CD1c-positive myeloid dendritic cell (primary cell): Measurements from ENCODE around the gene LRIG3.
"Not testable (repeated sequence)": the region's sequence is repeated elsewhere in the genome, so short reads cannot be mapped to it uniquely, and the experiment has no call there.

Source experiments
- DNase-seq: peaks from one replicate; pipeline ENCODE4 v3.0.0-alpha.2; 2016; ENCODE audit errors: extremely low spot score

The LRIG3 gene

DNA sequence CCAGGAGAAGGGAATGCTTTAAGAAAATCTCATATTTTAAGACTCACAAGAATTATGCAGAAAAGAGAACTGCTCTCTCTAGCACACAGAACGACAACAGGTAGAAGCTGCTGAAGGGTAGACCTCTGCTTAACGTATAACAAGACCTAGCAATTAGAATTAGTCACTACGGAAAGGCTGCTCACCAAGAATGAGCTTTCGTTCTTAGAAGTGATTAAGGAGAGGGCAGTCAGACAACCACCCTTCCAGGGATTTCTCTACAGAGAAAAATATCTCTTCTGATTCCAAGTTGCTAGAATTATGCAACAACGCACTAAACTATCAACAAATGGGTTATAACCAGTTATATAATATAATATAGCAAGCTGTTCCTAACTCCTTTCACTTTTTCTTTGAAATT, 18.6 kb downstream of the LRIG3 start:
- no peak for DNase-seq

DNA sequence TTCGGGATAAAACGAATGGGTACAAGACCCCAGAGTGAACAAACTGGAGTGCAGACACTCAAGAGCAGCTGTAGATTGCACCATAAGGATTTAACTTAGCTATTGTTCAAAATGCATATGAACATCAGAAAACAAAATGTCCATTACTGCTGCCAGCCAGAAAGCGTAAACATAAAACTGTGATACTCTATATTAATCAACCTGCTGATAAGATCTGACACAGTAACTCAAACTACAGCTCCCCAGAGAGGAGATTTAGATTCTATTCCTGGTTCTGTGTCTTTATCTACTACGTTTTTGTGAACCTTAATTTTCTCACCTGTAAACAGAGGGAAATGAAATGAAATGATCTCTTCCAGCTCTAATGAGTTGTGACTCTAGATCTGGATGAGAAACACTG, 22.3 kb downstream of the LRIG3 start:
- DNase-seq = no peak

DNA sequence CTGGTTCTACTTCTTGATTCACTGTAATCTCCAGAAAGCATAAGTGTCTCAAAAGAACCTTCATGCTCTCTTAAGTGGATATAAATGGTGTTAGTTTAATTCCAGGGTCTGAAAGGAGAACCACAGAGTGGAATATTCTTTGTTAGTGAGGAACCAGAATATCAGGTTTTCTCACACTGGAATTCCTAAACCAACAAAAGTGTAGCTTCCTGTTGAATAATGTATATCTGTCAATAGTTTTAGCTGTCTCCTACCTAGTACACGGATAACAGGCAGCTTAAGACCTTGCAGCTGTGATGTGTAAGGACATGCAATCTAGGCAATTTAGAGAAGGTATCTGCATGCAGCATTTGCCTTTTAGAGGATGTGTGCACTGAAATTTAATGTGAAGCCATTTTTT, 24.0 kb downstream of the LRIG3 start:
- no peak for DNase-seq

DNA sequence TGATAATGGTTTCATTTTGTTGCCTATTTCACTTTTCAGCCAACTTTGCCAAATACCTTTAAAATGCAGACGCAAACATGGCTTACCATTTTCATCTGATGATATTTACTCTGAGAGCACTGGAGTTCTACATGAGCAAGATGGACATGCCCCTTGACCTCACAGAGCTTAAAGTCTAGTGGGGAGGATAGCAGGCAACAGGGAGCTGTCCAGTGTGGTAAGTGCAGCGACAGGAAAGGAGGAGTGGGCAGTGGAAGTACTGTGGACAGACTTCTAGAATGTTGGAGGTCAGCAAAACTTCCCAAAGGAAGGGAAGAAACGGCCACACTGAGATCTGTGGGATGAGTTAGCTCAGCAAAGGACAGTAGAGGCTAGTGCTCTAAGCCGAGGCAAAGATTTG, 25.3 kb downstream of the LRIG3 start:
- DNase-seq = no peak

DNA sequence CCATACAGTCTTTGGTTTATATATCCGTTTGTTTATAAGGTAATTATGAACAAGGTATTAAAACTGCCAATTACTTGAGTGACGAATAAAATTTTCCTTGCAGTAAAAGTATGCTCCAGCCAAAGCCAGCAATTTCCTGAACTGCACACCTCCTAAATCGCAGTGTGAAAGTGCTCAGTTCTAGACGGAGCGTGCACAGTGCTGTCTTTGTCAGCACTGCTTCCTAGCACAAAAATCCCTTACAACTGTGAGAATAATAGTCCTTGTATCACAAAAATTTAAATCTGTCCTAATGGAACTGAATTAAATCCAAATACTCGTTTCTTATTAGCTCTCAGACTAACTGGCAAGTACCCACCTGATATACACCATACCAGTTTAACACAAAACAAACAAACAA, 26.3 kb downstream of the LRIG3 start:
- DNase-seq = no peak

DNA sequence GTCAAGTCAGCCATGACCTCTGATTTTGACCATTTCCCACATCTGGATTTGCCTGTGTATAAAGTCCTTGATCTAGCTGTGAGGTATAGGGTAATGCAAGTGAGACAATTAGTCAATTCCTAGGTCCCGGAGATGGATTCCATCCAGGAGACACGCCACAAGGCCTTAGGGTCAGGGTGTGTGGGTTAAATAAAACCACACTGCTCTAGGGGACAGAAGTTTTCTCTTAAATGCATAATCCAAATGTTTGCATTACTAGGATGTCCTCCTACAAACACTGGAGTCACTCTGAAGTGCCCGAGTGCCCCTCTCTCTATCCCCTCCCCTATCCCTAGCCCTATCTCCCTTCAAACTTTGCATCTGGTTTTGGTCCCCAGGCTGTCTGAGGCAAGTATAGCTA, 26.8 kb downstream of the LRIG3 start:
- DNase-seq = no peak

DNA sequence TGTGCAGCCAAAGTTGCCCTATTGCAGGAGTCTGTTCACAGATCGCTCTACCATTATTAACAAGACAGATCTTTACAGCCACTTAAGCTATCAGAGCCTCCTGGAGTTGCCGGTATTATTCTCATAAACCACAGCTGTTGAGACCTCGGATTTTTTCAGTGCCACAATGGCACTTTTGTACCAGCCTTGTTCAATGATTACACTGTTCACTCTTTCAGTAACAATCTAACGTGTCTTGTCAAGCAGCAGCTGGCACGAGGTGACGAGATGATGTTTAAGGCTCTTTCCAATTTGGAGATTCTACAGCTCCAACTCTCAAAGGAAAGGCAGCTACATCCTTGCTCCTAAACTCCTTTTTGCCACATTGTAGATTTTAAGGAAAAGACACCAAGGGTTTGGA, 30.7 kb downstream of the LRIG3 start:
- no peak for DNase-seq

DNA sequence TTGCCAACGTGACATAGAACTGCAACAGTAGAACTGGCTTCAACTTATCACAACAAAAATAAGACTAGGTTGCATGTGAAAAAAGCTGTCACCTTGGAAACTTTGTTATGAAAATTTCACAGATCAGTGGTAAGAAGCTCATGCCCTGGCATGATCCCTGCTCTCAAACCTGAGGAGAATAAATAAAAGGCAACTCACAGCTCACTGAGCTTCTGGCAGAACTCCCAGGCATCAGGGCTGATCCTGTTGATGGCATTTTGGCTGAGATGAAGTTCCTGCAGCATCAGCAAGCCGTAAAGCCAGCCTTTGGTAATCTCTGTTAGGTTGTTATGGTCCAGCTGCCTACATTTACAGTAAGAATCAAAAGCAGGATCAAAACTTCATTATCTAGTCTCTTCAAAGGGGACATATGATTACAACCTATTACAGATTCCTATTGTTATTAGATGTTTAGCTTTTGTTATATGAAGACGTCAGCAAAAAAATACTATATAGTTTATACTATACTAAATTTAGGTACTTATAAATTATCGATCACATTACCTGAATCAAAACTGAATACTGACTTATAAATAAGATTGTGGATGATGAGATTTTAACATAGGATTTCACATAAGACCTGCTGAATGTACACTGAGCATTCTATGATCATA, 32.0 kb downstream of the LRIG3 start:
- DNase-seq = no peak

DNA sequence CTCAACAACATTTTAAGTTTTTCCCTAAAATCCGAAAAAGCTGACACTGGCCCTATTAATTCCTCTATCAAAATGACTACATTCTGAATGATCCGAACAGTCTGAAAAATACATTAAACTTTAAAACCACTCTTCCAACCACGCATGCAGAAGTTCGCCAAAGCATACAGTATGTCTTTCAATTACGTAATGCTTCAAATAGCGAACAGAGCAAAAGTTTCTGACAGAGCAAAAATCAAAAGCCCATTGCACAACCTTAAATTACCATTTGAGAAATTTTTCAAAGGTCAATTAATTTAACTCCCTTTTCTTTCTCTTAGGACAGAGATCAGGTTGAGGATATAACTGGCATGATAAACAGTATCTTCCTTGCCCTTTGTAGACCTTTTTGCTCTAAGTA, 33.2 kb downstream of the LRIG3 start:
- DNase-seq = no peak

DNA sequence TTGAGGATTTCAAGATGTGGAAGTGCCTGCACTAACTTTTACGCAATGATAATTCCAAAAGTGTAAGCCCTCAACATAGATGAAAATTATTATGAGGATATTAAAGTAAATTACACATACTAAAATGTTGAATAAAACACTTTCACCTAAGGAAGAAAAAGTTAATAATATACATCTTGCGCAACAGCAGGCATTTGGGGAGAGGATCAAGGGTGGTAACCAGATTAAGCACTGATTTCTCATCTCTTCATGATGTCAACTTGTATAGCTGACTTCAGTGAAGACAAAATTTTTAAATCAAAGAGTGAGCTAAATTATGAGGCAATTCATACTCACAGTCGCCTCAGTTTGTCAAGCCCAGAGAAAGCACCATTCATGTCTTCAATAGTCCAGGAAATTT, 33.8 kb downstream of the LRIG3 start:
- DNase-seq = no peak

DNA sequence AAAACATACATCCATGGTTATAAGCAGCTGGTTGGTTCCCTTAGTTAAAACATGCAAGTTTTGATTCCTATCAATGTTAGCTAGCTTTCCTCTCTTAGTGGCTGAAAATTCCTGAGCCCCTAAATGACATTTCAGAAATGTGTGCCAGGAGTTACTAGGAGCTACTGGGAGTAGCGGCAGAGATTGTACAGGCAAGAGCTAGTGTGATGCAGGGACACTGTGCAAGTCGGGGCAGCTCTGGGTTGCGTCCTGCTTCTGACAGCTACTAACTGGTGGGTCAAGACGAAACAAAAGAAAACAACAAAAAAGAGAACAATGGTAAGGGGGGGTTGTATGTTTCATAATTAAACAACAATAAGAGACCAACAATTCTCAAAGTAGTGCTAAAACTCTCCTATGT, 35.4 kb downstream of the LRIG3 start:
- DNase-seq = no peak

DNA sequence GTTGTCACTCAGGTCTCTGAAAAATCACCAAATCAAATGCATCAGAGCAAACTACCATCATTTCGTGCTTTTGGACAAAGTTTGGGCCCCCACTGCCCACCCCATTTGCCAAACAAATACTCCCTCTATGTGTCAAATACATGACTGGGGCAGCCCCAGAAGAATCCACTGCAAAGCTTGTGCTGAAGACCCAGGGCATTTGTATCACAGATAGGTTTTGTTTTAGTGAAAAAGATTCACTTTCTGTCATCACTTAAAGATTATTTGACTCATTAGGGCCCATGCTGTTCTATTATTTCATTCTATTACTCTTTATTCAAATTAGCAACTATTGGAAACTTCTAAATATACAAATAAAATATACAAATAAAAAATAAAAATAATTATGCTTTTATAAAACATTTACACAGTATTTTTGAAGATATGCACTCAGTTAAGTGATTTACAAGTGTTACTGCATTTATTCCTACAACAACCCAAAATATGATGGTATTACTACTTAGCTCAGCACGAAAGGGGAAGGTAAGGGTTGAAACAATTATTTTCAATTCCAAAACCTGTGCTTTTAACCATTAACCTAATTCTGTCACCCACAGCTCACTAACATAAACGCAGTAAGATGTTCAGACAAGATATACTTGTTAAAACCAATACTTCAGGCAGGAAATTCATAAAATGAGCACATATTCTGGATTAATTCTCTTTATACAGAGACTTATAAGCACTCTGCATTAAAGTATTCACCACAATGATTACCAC, 36.5 kb downstream of the LRIG3 start:
- DNase-seq = no peak

DNA sequence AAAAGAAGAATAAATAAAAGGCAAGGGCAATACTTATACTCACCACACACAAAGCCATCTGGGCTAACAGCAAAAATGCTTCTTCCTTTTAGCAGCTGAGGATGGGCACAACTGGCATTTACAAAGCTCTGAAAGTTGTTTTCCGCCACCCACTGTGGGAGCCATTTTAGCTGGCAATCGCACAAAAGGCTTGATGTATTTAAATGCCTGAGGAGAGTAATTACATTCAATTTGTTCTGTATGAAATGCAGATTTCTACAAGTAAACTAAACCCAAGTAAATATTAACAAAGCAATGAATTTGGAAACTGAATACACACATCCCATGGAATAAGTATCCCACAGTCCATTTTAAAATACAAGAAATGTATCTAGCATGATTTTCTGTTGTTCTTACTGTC, 37.5 kb downstream of the LRIG3 start:
- no peak for DNase-seq

DNA sequence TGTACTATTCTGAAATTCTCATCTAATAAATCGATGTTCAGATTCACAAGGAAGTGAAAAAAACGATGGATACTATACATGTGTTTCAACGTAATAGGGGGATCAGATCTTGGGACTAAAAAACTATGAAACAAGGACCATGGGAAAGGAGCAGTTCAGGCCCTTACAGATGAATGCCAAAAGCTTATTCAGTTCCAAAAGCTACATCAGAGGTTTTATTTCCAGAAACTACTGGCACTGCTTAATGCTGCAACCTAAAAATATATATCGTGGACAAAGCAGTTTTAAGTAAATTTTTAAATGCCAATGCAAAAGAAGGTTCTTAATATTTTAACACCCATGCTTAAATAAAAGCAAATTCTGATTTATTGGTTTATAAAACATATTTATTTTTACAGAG, 38.5 kb downstream of the LRIG3 start:
- DNase-seq = no peak

DNA sequence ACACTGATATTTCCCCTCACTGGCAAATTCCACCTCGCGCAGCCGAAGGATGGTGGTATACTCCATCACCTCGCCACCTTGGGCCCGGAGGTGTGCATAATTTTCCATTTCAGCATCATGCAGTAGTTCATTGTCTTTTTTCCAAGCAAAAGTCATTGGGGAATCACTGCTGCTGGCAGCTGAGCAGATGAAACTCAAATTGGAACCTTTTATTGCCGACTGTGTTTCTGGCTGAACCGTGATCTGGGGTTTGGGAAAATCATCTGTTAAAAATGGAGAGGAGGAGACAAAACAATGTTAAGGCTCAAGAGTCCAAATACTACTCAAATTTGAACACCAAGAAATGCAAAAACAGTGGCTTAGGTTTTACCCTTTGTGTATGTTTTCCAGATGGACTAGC, 39.7 kb downstream of the LRIG3 start:
- no peak for DNase-seq

DNA sequence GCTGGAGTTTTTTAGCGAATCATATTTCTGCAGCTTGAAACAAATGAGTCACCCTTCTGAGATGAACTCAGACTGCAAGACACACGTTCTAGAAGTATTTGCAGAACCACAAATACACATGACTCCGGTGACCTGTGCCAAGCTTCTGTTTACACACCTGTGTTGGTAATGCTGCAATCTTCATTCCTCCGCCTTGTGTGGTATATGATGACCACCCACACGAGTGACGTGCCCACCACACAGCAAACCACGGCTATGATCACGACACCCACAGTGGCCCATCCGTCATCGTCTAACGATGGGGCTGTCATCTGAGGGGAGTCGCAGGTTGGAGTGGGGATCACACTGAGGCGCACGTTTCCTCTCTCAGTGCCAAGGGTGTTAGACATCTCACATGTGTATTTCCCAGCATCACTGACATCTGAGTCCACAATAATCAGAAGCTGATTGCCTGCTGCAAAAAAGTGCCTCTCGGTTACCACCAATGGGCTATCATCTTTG, 43.0 kb downstream of the LRIG3 start:
- DNase-seq = no peak

DNA sequence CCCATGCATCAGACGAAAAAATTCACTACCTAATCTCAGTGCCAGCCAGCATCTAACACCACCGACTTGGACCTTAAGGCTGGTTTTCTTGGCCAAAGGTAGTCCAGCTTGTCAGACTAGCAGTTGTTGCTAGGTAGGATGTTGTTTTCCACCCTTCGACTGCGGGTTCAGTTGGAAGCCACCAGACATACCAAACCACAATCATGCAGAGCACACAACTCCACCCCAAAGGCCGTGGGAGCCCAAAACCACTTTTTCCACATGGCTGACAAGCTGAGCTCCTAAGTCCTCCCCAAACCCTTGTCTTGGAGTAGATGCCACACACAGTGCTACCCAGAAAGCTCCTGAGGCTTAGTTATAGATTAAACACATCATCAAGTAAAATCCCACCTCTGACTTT, 46.8 kb downstream of the LRIG3 start:
- DNase-seq = no peak

DNA sequence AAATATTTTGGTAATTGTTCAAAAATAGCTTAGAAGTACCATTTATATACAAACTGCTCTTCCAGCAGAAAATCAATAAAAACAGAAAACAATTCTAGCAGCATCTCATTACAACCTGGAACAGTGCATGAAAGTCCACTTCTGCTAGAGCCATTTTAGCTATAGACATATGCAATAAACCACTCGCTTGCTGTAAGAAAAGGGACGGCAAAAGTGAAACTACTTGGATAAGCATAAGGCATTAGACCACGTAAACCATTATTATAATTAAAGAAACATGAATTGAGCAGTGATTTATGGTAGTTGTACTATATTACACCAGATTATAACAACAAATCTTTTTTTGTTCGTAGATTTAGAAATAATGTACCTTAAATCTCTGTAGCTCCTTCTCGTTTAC, 48.7 kb downstream of the LRIG3 start:
- no peak for DNase-seq

DNA sequence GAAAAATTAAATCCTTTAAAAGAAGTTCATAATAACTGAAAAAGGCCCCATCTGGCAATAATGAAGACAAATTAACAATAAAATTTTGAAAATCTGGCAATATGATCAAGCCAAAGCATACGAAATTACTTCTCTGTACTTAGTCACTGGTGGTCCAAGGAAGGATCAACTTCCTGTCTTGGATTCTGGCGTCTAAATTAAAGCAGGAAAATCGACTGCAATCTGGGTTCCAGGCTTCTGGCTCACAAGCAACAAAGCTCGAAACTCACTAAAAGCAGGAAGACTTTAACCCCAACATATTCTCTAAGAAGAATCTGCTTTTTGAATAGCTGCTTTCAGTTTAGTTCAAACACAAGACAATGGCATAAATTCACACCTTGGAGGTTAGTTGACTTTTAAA, 49.7 kb downstream of the LRIG3 start:
- no peak for DNase-seq

DNA sequence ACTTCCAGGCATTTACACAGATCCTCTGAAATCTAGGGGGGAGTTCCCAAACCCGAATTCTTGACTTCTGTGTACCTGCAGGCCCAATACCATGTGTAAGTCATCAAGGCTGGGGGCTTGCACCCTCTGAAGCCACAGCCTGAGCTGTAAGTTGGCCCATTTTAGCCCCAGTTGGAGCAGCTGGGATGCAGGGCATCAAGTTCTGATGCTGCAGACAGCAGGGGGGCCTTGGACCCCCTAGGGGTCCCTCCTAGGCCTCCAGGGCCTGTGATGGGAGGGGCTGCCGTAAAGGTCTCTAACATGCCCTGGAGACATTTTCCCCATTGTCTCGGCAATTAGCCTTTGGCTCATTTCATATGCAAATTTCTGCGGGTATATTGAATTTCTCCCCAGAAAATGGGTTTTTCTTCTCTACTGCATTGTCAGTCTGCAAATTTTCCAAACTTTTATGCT, 59.5 kb downstream of the LRIG3 start:
- DNase-seq = no peak

DNA sequence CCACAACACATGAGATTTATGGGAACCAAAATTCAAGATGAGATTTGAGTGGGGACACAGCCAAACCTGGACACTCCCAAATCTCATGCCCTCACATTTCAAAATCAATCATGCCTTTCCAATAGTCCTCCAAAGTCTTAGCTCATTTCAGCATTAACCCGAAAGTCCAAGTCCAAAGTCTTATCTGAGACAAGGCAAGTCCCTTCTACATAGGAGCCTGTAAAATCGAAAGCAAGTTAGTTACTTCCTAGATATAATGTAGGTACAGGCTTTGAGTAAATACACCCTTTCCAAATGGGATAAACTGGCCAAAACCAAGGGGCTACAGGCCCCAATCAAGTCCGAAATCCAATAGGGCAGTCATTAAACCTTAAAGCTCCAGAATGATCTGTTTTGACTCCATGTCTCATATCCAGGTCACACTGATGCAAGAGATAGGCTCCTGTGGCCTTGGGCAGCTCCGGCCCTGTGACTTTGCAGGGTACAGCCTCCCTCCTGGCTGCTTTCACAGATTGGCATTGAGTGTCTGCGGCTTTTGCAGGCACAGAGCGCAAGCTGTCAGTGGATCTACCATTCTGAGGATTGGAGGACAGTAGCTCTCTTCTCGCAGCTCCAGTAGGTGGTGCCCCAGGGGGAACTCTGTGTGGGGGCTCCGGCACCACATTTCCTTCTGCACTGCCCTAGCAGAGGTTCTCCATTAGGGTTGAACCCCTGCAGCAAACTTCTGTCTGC, 60.1 kb downstream of the LRIG3 start:
- DNase-seq = no peak

DNA sequence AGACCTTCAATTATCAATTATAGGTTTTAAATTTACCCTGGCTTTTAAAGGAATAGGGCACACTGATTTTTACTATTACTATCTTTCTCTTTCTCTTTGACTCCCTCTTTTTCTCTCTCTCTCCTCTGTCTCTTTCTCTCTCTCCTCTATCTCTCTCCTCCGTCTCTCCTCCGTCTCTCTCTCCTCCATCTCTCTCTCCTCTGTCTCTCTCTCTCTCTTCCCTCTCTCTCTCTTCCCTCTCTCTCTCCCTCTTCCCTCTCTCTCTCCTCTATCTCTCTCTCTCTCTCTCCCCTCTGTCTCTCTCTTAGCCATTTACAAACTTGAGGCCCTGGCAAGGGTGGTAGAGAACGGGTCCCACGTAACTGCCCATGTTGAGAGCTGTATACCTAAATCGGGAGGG, 62.3 kb downstream of the LRIG3 start:
- no peak for DNase-seq

DNA sequence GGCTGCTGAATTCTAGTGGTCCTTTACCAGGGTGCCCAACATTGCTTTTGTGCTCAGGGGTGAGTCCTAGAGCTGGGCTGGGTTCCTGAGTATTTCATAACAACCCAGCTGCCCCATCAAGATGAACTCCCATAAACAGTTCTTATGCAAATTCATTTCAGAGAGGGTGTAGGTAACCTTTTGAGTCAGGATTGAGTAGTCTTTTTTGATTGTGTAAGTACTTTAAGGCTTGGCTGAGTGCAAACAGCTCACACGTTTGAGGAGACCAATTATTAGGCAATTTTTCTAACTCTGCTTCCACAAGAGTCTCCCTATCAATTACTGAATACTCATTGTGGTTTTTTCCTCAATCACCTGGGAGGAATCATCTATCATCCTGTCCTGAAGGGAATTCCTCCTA, 63.1 kb downstream of the LRIG3 start:
- not testable (repeated sequence) for DNase-seq
